GM23338 (cell line): ENCODE data around the gene CLEC3B. TPM values are rescaled to one million over a fixed set of nuclear protein-coding genes. Genes with fewer than 3 reads are reported as not detected.

ENCODE experiments used
- ATAC-seq: fragments of 200-7000 bp; cut with Tn5 transposase; 3 replicates; pipeline ENCODE4 v1.9.1; 2020
- DNase-seq: peaks from one replicate; pipeline ENCODE4 v3.0.0-alpha.2; 2015; ENCODE audit warnings: low spot score
- H2AFZ ChIP-seq: fragments of 200-600 bp; sonication (generic); 2 replicates; pipeline ENCODE4 v1.8.0; 2016; ENCODE audit warnings: antibody characterized with exemption, mild to moderate bottlenecking, moderate library complexity
- H3F3A ChIP-seq: fragments of 200-600 bp; sonication (generic); replicated peaks from 2 replicates; pipeline ENCODE4 v1.8.0; 2017; ENCODE audit warnings: antibody characterized with exemption, mixed run types, low read depth
- H3K27ac ChIP-seq: fragments of 200-600 bp; sonication (generic); 2 replicates; pipeline ENCODE4 v1.6.1; 2016; ENCODE audit warnings: low read depth
- H3K27me3 ChIP-seq: fragments of 200-600 bp; sonication (generic); 2 replicates; pipeline ENCODE4 v1.8.0; 2016; ENCODE audit warnings: mild to moderate bottlenecking, mixed run types, moderate library complexity; ENCODE audit not compliant: insufficient read depth
- H3K36me3 ChIP-seq: fragments of 200-600 bp; sonication (generic); 2 replicates; pipeline ENCODE4 v1.8.0; 2016; ENCODE audit warnings: mild to moderate bottlenecking; ENCODE audit not compliant: insufficient read depth
- H3K4me1 ChIP-seq: fragments of 200-600 bp; sonication (generic); 2 replicates; pipeline ENCODE4 v1.8.0; 2016; ENCODE audit warnings: mild to moderate bottlenecking, moderate library complexity; ENCODE audit not compliant: insufficient read depth
- H3K4me2 ChIP-seq: fragments of 200-600 bp; sonication (generic); 2 replicates; pipeline ENCODE4 v1.7.1; 2017; ENCODE audit warnings: mixed run types
- H3K4me3 ChIP-seq: fragments of 200-600 bp; sonication (generic); 2 replicates; pipeline ENCODE4 v1.6.1; 2016; ENCODE audit warnings: mixed run types
- H3K79me2 ChIP-seq: fragments of 200-600 bp; sonication (generic); replicated peaks from 2 replicates; pipeline ENCODE4 v1.8.0; 2017; ENCODE audit warnings: mild to moderate bottlenecking; ENCODE audit not compliant: insufficient read depth
- H3K9me2 ChIP-seq: fragments of 200-600 bp; sonication (generic); 2 replicates; pipeline ENCODE4 v1.8.0; 2017; ENCODE audit not compliant: insufficient read depth
- H4K20me1 ChIP-seq: fragments of 200-600 bp; sonication (generic); replicated peaks from 2 replicates; pipeline ENCODE4 v1.8.0; 2017; ENCODE audit warnings: mild to moderate bottlenecking; ENCODE audit not compliant: insufficient read depth
- H3K27ac Mint-ChIP-seq: 2 replicates; pipeline ENCODE4 v1.8.0; 2020; ENCODE audit warnings: inconsistent platforms, mild to moderate bottlenecking, moderate library complexity, mixed read lengths
- H3K27me3 Mint-ChIP-seq: 3 replicates; pipeline ENCODE4 v1.8.0; 2022; ENCODE audit warnings: low read depth, mild to moderate bottlenecking, moderate library complexity, mixed read lengths, inconsistent platforms; ENCODE audit not compliant: insufficient read depth, poor library complexity
- H3K36me3 Mint-ChIP-seq: 3 replicates; pipeline ENCODE4 v1.8.0; 2021; ENCODE audit warnings: low read depth, mild to moderate bottlenecking, inconsistent platforms, moderate library complexity, mixed read lengths
- H3K4me1 Mint-ChIP-seq: 3 replicates; pipeline ENCODE4 v1.8.0; 2020; ENCODE audit warnings: mild to moderate bottlenecking, inconsistent platforms, mixed read lengths
- H3K4me3 Mint-ChIP-seq: 3 replicates; pipeline ENCODE4 v1.8.0; 2021; ENCODE audit warnings: moderate library complexity, mild to moderate bottlenecking, inconsistent platforms, mixed read lengths
- H3K9me3 Mint-ChIP-seq: 3 replicates; pipeline ENCODE4 v1.8.0; 2020; ENCODE audit warnings: moderate library complexity, mild to moderate bottlenecking, inconsistent platforms, mixed read lengths
- CREB1 ChIP-seq: fragments of 250-450 bp; sonication (Bioruptor Pico); IDR thresholded peaks from 2 replicates; pipeline ENCODE4 v1.5.0; 2020; ENCODE audit warnings: low read depth, mild to moderate bottlenecking, moderate library complexity
- CTCF ChIP-seq, 2 experiments: fragments of 200-600 bp in 1 of 2; sonication (generic) in 1 of 2; conservative IDR thresholded peaks; 2 replicates each; pipeline versions ENCODE4 v1.5.1 to v1.6.1; 2016 to 2017; ENCODE audit warnings: antibody characterized with exemption in 2 of 2, low read depth in 2 of 2, mild to moderate bottlenecking in 2 of 2, moderate library complexity in 1 of 2
- ETS1 ChIP-seq: IDR thresholded peaks from 2 replicates; pipeline ENCODE4 v1.6.1; 2016; ENCODE audit warnings: antibody characterized with exemption
- EZH2 ChIP-seq: fragments of 200-600 bp; sonication (generic); IDR thresholded peaks from one replicate; pipeline ENCODE4 v1.8.0; 2017; ENCODE audit warnings: antibody characterized with exemption, mild to moderate bottlenecking, low read depth; ENCODE audit not compliant: unreplicated experiment
- EZH2phosphoT487 ChIP-seq: fragments of 200-600 bp; sonication (generic); IDR thresholded peaks from one replicate; pipeline ENCODE4 v1.8.1; 2018; ENCODE audit warnings: antibody characterized with exemption; ENCODE audit not compliant: unreplicated experiment
- JUNB ChIP-seq: IDR thresholded peaks from one replicate; pipeline ENCODE4 v1.6.1; 2016; ENCODE audit warnings: antibody characterized with exemption; ENCODE audit not compliant: unreplicated experiment
- NANOG ChIP-seq: IDR thresholded peaks from 2 replicates; pipeline ENCODE4 v1.6.1; 2016; ENCODE audit warnings: antibody characterized with exemption, borderline replicate concordance
- POLR2AphosphoS5 ChIP-seq: IDR thresholded peaks from 2 replicates; pipeline ENCODE4 v1.6.1; 2016; ENCODE audit warnings: antibody characterized with exemption, low read depth
- REST ChIP-seq: IDR thresholded peaks from one replicate; pipeline ENCODE4 v1.6.1; 2018; ENCODE audit warnings: antibody characterized with exemption; ENCODE audit not compliant: unreplicated experiment
- STAT1 ChIP-seq: IDR thresholded peaks from one replicate; pipeline ENCODE4 v1.6.1; 2016; ENCODE audit warnings: antibody characterized with exemption; ENCODE audit not compliant: unreplicated experiment
- ZNF114 ChIP-seq: fragments of 250-450 bp; sonication (Bioruptor Pico); IDR thresholded peaks from 2 replicates; pipeline ENCODE4 v1.5.0; 2020; ENCODE audit warnings: mild to moderate bottlenecking, moderate library complexity
- ZNF331 ChIP-seq: fragments of 250-450 bp; sonication (Bioruptor Pico); IDR thresholded peaks from 2 replicates; pipeline ENCODE4 v1.5.0; 2020; ENCODE audit warnings: low read depth, mild to moderate bottlenecking, moderate library complexity
- ZNF462 ChIP-seq: fragments of 250-450 bp; sonication (Bioruptor Pico); IDR thresholded peaks from 2 replicates; pipeline ENCODE4 v1.5.0; 2020; ENCODE audit warnings: mild to moderate bottlenecking, moderate library complexity
- polyA plus RNA-seq: library from polyadenylated mRNA; unstranded; fragments of >200 nt; fragmentation: Nextera tagmentation; extraction: Ambion mirVana; gene quantifications from 2 replicates; pipeline ENCODE4 v1.2.1, GENCODE V29; 2016
- total RNA-seq: library from RNA; depleted of rRNA; stranded (reverse); fragments of >200 nt; shearing (Covaris generic); gene quantifications from 2 replicates; pipeline ENCODE4 v1.2.3, GENCODE V29; 2014

CLEC3B gene
- total and polyA plus RNA-seq, 2 experiments from 2014 or later: not detected

- Histone ChIP-seq H3K27ac (no peak overlapping the region), H3K27me3 (peaks cover 55% of the 10 kb centered on the region), H4K20me1 (peaks cover 3% of the 10 kb centered on the region; the same call in 1 of the 2 replicates), H3F3A (no peaks in the 10 kb centered on the region), H3K4me3 (no peak overlapping the region), H2AFZ (no peak overlapping the region), H3K36me3 (no peaks in the 10 kb centered on the region), H3K79me2 (no peaks in the 10 kb centered on the region), H3K4me1 (peaks cover 3% of the 10 kb centered on the region), H3K9me2 (no peaks in the 10 kb centered on the region), H3K4me2 (no peak overlapping the region)
- peaks cover 17% of the 10 kb centered on the region for H3K4me1 Mint-ChIP-seq
- H3K4me3 Mint-ChIP-seq: no peak overlapping the region
- H3K9me3 Mint-ChIP-seq: no peaks in the 10 kb centered on the region
- H3K27ac Mint-ChIP-seq: no peak overlapping the region
- TF ChIP-seq EZH2phosphoT487 (no peak), EZH2 (no peak), CTCF (conservative IDR thresholded peaks at IDR 0.05; ENCODE audit: low read depth in 2 of 2) (no peak), STAT1 (no peak), NANOG (no peak), ZNF462 (CRISPR knock-in tag) (no peak), ZNF331 (CRISPR knock-in tag) (no peak), CREB1 (CRISPR knock-in tag) (no peak), REST (no peak), JUNB (no peak), POLR2AphosphoS5 (no peak), ZNF114 (CRISPR knock-in tag) (no peak), ETS1 (no peak)
- ATAC-seq (no peak), DNase-seq (no peak)
- peaks cover 48% of the 10 kb centered on the region for H3K27me3 Mint-ChIP-seq
- no peaks in the 10 kb centered on the region for H3K36me3 Mint-ChIP-seq
These were observed 28.9 kb downstream of the CLEC3B start for GRCh38 chr3:45055032-45055410.
